ENCODE data around the gene SAMD4B. TPM values are rescaled to one million over a fixed set of nuclear protein-coding genes. Genes with fewer than 3 reads are reported as not detected.

Gene SAMD4B
- total RNA-seq, 1 experiment from 2014 or later = 37.0 TPM

DNA sequence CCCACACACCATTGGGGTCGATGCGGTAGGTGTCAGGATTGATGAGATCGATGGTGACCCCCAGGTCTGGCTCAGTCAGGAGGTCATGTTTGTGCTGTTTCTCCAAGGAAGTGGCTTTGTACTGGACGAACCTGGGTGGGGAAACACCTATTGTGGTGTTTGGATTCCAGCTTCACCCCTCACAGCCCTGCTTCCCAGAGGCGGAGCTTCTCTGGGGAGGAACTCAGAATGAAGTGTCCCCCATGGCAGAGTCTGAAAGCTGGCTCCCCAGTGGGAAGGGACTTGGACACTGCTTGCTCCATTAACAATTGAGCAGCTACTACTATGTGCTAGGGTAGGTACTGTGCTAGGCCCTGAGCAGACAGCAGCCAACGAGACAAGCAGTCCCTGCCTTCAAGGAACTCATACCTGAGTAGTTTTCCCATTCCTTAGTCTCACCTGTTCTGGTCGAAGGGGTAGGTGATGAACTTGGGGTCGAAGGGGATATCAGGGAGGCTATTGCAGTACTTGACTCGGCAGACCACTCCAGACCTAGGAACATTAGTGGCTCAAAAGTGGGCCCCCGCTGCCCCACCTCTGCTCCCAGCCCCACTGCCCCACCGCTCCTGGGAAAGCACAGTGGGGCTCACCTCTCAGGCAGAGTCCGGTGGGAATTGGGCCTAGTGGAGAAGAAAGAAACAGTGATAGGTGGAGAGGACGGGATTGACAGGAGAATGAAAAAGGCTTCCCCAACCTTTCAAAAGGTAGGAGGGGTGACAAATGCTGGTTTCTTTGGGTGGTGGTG, 47.6 kb downstream of the SAMD4B start:
- H3K27me3 ChIP-seq = no peaks in the 10 kb centered on the region
- DNase-seq = no peak
- H3K4me3 ChIP-seq = peak overlapping the region; percentile 98
- peaks cover 58% of the 10 kb centered on the region for H3K36me3 ChIP-seq
- H3K9me3 ChIP-seq = no peaks in the 10 kb centered on the region

DNA sequence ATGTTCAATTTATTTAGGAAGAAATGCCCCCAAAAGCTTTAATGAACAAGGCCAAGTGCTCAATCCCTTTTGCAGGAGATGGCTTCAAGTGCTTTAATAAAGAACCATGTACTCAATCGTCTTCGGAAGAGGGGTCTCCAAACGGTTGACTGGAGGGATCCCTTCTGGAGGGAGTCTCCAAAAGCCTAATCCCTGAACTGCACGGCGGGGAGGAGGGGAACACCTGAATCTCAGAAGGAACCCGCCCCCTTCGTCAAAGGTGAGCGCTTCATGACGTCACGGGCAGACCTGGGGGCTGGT, 48.2 kb downstream of the SAMD4B start:
- DNase-seq = no peak
- Histone ChIP-seq H3K4me3 (peak overlapping the region; percentile 98), H3K9me3 (no peaks in the 10 kb centered on the region), H3K36me3 (peaks cover 57% of the 10 kb centered on the region), H3K27me3 (no peaks in the 10 kb centered on the region)

DNA sequence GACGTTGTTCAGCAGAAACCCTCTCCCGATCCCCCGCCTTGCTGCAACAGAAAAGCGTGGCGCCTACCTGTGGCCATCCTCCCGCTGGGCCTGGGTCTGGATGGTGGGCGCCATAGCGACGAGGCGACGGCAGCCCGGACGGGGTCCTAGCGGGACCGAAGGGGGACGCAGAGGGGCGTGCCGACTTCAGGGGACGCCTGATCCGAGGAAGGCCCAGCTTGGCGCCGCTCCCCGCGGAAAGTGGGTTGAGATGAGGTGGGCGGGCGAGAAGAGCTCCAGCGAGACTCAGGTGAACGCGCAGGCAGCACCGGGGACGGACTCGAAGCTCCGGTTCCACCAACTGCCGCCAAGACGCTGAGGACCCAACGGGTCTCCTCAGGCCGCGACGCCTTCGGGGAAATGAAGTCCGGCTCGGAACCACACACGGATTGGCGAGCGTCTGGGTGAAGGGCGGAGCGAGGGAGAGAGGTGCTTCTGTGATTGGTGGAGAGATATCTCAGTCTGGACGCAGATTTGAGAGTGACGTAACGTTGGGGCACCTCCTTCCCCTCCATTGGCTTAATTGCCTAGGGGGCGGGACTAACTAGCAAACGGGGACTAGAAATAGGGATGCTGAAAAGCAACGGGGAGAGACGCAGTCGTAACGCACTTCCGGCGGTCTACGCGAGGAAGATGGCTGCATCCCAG, 48.7 kb downstream of the SAMD4B start, which contains the start of the genes MED29 and PAF1:
MED29 (plus strand) TSS at position 628 of the 687 bp plus-strand sequence; CDS start at position 673, 45 bp downstream.
PAF1 (minus strand) TSS at position 356 of the 687 bp plus-strand sequence; CDS start at position 114, 242 bp downstream.
- no peaks in the 10 kb centered on the region for H3K9me3 ChIP-seq
- no peaks in the 10 kb centered on the region for H3K27me3 ChIP-seq
- peaks cover 52% of the 10 kb centered on the region for H3K36me3 ChIP-seq
- H3K4me3 ChIP-seq = peak within 1 kb of the TSS; percentile 98
- DNase-seq = peak; percentile 98

DNA sequence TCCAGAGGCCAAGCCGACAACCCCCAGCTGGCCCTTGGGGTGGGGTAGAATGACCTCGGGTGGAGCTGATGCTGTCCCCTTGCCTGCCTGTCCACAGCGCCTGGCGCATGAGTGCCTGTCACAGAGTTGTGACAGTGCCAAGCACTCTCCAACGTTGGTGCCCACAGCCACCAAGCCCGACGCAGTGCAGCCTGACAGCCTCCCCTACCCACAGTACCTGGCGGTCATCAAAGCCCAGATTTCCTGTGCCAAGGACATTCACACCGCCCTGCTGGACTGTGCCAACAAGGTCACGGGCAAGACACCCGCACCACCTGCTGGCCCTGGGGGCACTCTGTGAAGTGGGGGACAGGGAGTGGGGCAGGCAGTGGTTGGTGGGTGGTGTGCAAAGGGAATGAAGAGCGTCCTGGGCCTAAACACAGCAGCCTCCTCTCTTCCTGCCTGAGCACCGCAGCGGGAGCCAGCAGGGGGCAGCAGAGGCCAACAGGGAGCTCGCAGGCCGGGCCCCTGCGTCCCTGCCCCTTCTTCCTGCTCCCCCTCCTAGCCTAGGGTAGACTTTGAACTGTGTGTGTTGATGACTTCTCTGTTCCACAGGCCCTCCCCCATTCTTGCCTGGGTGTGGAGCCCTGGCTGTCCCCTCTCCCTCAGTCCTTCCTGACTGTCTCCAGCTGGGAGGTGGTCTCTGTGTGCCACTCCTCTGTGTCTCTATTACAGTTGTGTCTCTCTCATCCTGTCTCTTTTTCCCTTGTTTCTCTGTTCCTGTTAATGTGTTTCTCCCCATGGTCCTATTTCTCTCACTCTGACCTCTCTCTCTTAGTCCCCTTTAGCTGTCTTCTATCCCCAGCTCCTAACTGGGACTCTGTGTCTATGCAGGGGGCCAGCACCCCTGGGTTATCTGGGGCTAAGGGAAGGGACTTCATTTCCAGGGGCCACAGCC, 55.4 kb downstream of the SAMD4B start:
- H3K36me3 ChIP-seq = peaks cover 40% of the 10 kb centered on the region
- no peaks in the 10 kb centered on the region for H3K9me3 ChIP-seq
- H3K4me3 ChIP-seq = no peak overlapping the region
- DNase-seq = peak; percentile 80
- H3K27me3 ChIP-seq = no peaks in the 10 kb centered on the region

DNA sequence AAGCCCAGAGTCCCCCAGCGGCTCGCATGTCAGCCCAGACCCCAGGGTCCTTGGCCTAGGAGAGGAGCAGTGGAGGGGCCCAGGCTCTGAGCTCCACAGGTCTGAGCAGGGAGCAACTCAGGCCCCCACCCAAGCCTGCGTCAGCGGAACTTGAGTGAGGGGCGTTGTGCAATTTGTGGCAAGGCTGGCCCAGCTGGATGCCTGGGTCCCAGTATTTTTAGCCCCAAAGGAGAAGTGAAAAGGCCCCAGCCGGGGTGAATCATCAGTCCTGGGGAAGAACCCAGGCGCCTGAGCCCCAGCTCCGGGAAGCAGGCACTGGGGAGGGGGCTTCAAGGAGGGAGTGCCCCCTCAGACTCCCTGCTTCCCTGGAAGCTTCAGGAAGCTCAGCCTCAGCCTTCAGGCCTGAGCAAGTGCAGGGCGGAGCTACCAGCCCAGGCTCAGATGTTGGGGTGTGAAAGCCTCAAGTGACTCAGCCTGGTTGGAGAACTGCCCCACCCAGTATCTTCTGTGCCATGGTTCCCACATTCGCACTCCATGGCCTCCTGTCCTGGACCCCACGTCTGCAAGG, 56.2 kb downstream of the SAMD4B start:
- peaks cover 38% of the 10 kb centered on the region for H3K36me3 ChIP-seq
- H3K27me3 ChIP-seq = no peaks in the 10 kb centered on the region
- H3K4me3 ChIP-seq = no peak overlapping the region
- DNase-seq = peak; percentile 78
- no peaks in the 10 kb centered on the region for H3K9me3 ChIP-seq

DNA sequence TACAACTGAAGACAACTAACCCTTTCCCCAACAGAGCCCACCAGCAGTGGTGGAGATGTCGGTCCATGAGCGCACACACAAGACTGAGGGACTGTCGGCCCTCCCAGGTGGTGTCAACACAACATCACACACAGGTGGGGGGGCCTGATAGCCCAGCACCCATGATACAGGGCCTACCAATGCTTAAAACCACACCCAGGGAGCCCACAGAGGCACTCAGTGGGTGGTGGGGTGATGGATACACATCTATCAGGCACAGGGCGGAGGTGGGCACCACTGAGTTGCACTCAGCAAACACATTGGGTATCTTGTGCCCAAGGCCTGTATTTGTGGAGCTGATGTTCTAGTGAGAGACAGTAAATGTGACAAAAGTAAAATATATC, 57.4 kb downstream of the SAMD4B start:
- no peaks in the 10 kb centered on the region for H3K27me3 ChIP-seq
- H3K9me3 ChIP-seq = no peaks in the 10 kb centered on the region
- DNase-seq = no peak
- no peak overlapping the region for H3K4me3 ChIP-seq
- peaks cover 30% of the 10 kb centered on the region for H3K36me3 ChIP-seq

DNA sequence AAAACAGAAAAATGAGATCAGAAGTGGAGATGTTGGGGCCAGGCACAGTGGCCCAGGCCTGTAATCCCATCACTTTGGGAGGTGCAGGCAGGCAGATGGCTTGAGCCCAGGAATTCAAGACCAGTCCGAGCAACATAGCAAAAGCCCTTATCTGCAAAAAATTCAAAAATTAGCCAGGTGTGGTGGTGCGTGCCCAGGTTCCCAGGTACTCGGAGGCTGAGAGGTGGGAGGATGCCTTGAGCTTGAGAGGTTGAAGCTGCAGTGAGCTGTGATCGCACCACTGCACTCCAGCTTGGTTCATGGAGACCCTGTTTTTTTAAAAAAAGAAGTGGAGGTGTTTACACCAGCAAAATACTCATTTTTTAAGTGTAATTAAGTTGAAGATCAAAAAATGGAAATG, 57.8 kb downstream of the SAMD4B start:
- DNase-seq = no peak

DNA sequence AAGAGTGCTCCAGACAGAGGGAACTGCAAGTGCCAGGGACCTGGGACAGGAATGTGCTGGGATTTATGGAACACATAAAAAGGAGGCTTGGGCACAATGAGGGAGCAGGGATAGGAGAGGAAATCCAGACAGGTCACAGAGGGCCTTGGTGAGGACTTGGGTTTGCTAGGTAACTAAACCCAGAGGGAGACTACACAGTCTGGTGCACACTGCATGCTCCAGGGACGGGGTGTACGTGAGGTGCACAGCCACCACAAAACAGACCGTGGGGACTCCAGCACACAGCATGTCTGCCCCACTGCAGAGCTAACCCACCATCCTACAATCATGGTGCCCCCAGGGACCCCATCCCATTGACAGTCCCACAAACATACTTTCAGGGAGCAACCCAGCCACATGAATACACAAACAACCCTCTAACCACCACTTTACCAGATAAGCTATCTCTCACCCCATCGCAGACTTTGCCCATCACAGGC, 58.9 kb downstream of the SAMD4B start:
- Histone ChIP-seq H3K4me3 (no peak overlapping the region), H3K36me3 (peaks cover 24% of the 10 kb centered on the region), H3K9me3 (no peaks in the 10 kb centered on the region), H3K27me3 (no peaks in the 10 kb centered on the region)
- no peak for DNase-seq

More for the DNA sequence above, 57.8 kb downstream of the SAMD4B start:
- H3K9me3 ChIP-seq = no peaks in the 10 kb centered on the region
- H3K27me3 ChIP-seq = no peaks in the 10 kb centered on the region
- peaks cover 27% of the 10 kb centered on the region for H3K36me3 ChIP-seq
- H3K4me3 ChIP-seq = no peak overlapping the region

DNA sequence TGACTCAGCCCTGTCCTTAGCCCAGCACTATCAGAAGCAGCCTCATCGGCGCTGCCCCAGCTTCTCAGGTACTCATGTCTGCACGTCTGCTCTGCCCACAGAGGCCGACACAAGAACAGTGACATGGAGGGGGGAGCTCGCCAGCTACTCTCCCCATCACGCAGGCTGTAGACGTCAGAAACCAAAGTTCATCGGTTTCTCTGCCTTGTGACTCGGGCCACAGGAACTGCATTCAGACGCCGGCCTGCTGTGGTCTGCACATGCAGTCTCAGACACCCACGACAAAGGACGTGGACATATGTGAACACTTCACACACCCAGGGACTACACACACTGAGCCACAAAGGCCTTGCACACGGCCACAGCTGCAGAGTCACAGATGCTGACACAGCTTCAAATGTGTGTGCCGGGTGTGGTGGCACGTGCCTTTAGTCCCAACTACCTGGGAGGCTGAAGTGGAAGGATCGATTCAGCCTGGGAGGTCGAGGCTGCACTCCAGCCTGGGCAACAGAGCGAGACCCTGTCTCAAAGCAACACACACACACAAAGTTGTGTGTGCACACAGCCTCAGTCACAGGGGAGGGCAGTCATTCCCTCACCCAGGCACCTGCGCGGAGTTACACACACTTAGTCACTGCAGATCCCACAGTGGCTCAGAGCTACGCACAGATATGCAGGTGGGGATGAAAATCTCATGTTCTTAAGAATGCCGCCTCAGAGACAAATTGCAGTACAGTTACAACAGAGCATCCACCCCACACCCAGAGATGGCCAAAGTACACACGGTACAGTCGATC, 59.5 kb downstream of the SAMD4B start:
- no peak for DNase-seq
- H3K27me3 ChIP-seq = no peaks in the 10 kb centered on the region
- H3K4me3 ChIP-seq = no peak overlapping the region
- peaks cover 22% of the 10 kb centered on the region for H3K36me3 ChIP-seq
- no peaks in the 10 kb centered on the region for H3K9me3 ChIP-seq

DNA sequence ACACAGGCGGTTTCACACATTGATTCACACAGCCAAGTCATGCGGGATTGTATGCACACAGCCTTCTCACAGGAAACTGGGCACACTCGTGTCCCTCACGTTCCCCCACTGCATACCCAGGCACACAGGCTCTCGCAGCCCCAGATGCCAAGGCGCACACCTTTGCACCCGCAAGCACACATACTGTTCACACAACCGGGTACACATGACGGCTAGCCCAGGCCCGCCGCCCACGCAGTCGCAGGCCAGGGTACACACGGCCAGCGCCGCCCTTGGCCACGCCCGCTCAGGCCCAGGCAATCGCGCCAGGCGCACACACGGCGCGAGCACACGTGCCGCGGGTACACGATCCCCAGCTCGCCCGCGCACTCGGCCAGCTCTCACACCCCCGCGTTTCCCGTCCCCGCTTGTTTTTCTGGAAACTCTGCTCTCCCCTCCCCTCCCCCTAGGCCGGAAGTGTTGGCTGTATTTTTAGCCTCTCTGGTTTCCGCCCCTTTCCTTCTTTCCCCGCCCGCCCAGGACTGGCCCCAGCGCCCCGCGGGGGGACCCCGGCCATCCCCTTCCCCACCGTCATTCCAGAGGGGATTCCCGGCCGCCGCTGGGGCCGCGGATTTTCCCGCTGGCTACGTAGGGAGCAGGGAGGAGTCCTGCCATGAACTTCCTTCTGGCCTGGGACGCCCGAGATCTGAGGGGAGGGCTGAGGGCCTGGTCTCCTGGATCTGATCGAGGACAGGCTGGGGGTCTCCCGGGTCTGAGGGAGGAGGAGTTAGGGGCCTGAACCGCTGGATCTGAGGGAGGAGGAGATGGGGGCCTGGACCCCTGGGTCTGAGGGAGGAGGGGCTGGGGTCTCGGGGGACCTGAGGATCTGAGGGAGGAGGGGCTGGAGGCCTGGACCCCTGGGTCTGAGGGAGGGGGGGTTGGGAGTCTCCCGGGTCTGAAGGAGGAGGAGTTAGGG, 60.4 kb downstream of the SAMD4B start:
- H3K27me3 ChIP-seq = no peaks in the 10 kb centered on the region

DNA sequence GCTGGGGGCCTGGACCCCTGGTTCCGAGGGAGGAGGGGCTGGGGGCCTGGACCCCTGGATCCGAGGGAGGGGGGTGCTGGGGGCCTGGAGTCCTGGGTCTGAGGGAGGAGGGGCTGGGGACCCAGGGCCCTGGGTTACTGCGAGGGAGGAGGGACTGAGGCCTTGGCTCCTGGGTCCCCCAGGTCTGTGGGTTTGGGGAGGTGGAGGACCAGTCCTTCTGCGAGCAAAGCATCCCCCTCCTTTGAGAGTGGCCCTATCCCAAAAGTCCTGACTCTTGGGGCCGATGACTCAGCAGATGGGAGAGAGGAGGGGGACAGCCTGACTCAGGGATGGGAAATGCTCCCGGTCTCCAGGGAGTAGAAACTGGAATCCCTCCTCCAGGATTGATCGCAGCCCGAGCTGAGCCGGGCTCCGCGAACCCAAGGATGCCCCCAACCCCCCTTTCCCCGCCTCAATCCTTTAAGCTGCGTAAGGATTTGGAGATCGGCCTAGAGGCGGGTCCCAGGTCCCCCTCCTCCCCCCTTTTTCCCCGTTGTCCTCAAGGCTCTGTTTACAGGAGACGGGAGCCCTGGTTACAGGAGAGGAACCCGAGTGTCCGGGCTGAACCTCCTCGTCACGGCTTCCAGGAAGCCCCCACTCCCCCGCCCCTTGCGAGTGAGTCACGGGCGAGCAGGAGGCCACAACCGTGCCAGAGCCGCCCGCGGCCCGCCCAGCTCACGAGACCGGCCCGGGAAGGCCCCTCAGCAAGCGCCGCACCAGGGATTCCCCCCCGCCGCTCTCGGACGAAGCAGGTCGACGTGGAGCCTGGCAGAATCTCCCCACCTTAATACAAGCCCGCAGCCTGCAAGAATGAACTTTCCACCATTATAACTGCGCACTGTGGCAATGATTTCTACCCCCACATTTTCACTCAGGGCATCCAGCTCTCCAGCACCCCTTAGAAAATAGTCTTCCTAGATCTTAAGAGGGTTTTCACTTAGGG, 61.4 kb downstream of the SAMD4B start:
- no peaks in the 10 kb centered on the region for H3K9me3 ChIP-seq
- H3K4me3 ChIP-seq = peak overlapping the region; percentile 42
- peak; percentile 100 for DNase-seq
- H3K27me3 ChIP-seq = no peaks in the 10 kb centered on the region
- H3K36me3 ChIP-seq = peaks cover 24% of the 10 kb centered on the region

More for the DNA sequence above, 60.4 kb downstream of the SAMD4B start:
- peak; percentile 95 for DNase-seq
- Histone ChIP-seq H3K36me3 (peaks cover 22% of the 10 kb centered on the region), H3K9me3 (no peaks in the 10 kb centered on the region), H3K4me3 (peak overlapping the region; percentile 42)

DNA sequence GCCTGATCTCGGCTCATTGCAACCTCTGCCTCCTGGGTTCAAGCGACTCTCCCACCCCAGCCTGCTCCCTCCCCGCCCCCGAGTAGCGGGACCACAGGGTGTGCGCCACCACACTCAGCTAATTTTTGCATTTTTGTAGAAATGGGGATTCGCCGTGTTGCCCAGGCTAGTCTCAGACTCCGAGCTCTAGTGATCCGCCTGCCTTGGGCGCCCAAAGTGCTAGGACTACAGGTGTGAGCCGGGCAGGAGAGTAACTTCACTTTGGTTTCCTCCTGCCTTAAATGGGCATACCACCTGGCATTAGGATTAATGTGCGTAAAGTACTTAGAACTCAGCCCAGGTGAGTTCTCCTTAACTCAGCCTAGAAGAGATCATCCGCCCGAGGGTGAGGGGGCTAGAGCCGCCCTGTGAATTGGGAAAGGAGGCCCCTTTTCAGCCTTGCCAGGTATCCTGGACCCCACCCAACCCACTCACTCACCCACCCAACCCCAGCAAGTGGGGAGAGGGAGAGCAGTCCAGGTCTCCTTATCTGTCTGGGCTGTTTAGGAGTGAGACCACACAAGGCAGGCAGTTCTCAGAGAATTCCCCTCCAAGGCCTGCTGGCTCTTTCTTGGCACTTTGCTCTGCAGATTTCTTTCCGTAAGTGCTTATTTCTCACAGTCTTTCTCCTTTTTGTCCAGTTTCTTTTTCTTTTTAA, 63.2 kb downstream of the SAMD4B start:
- no peak overlapping the region for H3K4me3 ChIP-seq
- no peak for DNase-seq
- peaks cover 21% of the 10 kb centered on the region for H3K36me3 ChIP-seq
- no peaks in the 10 kb centered on the region for H3K27me3 ChIP-seq
- H3K9me3 ChIP-seq = no peaks in the 10 kb centered on the region

DNA sequence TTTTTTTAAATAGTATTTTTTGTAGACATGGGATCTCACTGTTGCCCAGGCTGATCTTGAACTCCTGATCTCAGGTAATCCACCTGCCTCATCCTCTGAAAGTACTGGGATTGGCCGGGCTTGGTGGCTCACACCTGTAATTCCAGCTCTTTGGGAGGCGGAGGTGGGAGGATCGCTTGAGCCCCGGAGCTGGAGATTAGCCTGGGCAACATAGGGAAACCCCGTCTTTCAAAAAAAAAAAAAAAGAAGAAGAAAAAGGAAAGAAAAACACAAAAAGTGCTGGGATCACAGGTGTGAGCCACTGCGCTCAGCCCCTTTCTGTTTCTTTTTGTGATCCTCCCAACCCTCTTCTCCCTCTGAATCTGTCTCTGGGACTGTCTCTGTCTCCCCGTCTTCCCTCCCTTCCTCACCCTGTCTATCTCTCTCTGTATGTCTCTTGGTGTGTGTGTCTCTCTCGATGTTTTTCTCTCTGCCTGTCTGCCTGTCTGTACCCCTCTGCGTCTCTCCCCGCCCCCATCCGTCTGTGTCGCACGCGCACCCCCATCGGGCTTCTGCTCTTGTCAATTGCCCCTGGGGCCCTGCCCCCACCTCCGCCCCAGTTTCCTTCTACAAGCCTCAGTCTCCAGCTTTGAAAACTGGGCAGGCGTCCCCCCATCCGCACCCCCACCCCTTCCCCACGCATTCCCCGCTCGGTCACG, 63.9 kb downstream of the SAMD4B start:
- DNase-seq = no peak
- Histone ChIP-seq H3K4me3 (peak overlapping the region; percentile 88), H3K9me3 (no peaks in the 10 kb centered on the region), H3K36me3 (peaks cover 21% of the 10 kb centered on the region), H3K27me3 (no peaks in the 10 kb centered on the region)

All from MG63 (cell line).